MCF 10A (cell line): Measurements from ENCODE around the gene FABP1. TPM values are rescaled to one million over a fixed set of nuclear protein-coding genes. Genes with fewer than 3 reads are reported as not detected.

ENCODE experiments used
- BruUV-seq: library from RNA; stranded (reverse); fragments of 400-500 nt; replicated peaks from 2 replicates; lab custom pipeline; 2021; lab: Mats Ljungman, UMichigan
- CTCF ChIA-PET: fragments of 300-600 bp; sonication (Branson Sonifier 250); formaldehyde crosslinking; extraction: SDS; loops from one replicate; lab custom pipeline; 2021; ENCODE audit warnings: antibody characterized with exemption, inconsistent platforms; lab: Yijun Ruan, JAX
- POLR2A ChIA-PET: fragments of 300-600, 350-650 bp; sonication (Branson Sonifier 250); formaldehyde crosslinking; extraction: SDS; loops from one replicate; lab custom pipeline; 2020; ENCODE audit warnings: antibody characterized with exemption, inconsistent platforms; lab: Yijun Ruan, JAX
- DNase-seq: peaks from one replicate; pipeline ENCODE4 v3.0.0-alpha.2; 2018; ENCODE audit not compliant: unreplicated experiment
- H3K27ac Mint-ChIP-seq: one replicate; pipeline ENCODE4 v1.8.0; 2022; ENCODE audit warnings: mild to moderate bottlenecking, low read depth, mixed read lengths; ENCODE audit not compliant: unreplicated experiment
- H3K27me3 Mint-ChIP-seq: one replicate; pipeline ENCODE4 v1.8.0; 2022; ENCODE audit warnings: mixed read lengths; ENCODE audit not compliant: insufficient read depth, unreplicated experiment
- H3K36me3 Mint-ChIP-seq: one replicate; pipeline ENCODE4 v1.8.0; 2022; ENCODE audit warnings: mild to moderate bottlenecking, moderate library complexity, mixed read lengths; ENCODE audit not compliant: insufficient read depth, unreplicated experiment
- H3K4me1 Mint-ChIP-seq: one replicate; pipeline ENCODE4 v1.8.0; 2022; ENCODE audit warnings: mixed read lengths; ENCODE audit not compliant: insufficient read depth, unreplicated experiment
- H3K4me3 Mint-ChIP-seq: one replicate; pipeline ENCODE4 v1.8.0; 2022; ENCODE audit warnings: mild to moderate bottlenecking, moderate library complexity, mixed read lengths; ENCODE audit not compliant: unreplicated experiment
- H3K9me3 Mint-ChIP-seq: one replicate; pipeline ENCODE4 v1.8.0; 2022; ENCODE audit warnings: mixed read lengths; ENCODE audit not compliant: unreplicated experiment
- CTCF ChIP-seq: fragments of 200-600 bp; IDR thresholded peaks from one replicate; pipeline ENCODE4 v1.8.0; 2022; ENCODE audit warnings: antibody characterized with exemption, mild to moderate bottlenecking; ENCODE audit not compliant: unreplicated experiment
- intact Hi-C: fragments of 100-400 bp; cut with micrococcal nuclease; formaldehyde crosslinking; loops from 2 replicates; pipeline ENCODE4 v1.14.1; 2022
- total RNA-seq: library from RNA; stranded (reverse); gene quantifications from 2 replicates; pipeline ENCODE4 v1.2.3, GENCODE V29; 2022

FABP1 gene
- total RNA-seq, 1 experiment from 2014 or later, result not detected

GRCh38 chr2:88108796-88109195 lies 19.1 kb downstream of the FABP1 start:
- no peak for TF ChIP-seq CTCF
- intact Hi-C loops, result no loop called here
- DNase-seq, result no peak
- Mint-ChIP-seq H3K4me3 (no peak overlapping the region), H3K27ac (no peak overlapping the region), H3K36me3 (no peaks in the 10 kb centered on the region), H3K9me3 (no peaks in the 10 kb centered on the region), H3K4me1 (no peaks in the 10 kb centered on the region), H3K27me3 (peaks cover 9% of the 10 kb centered on the region)
- CTCF ChIA-PET, result interaction anchor here (0.9 to 2.1 kb wide), 2 partner anchors 49 to 52 kb away, joined by 3 to 5 read pairs; no protein-coding TSS in a partner anchor
- POLR2A ChIA-PET, result no interaction called here
- BruUV-seq, result no TSS peak

GRCh38 chr2:88100489-88100858 lies 27.4 kb downstream of the FABP1 start:
- CTCF ChIA-PET, result interaction anchor here (0.8 to 1.0 kb wide), 2 partner anchors 60 to 354 kb away, joined by 3 read pairs; no protein-coding TSS in a partner anchor
- POLR2A ChIA-PET, result interaction anchor here (0.6 to 1.3 kb wide), 5 partner anchors 11 to 46 kb away, joined by 3 to 4 read pairs (median 3); no protein-coding TSS in a partner anchor
- H3K4me1 Mint-ChIP-seq, result peaks cover 10% of the 10 kb centered on the region
- DNase-seq, result no peak
- H3K27me3 Mint-ChIP-seq, result peaks cover 23% of the 10 kb centered on the region
- intact Hi-C loops, result no loop called here
- H3K27ac Mint-ChIP-seq, result no peak overlapping the region
- H3K4me3 Mint-ChIP-seq, result no peak overlapping the region
- BruUV-seq, result no TSS peak
- TF ChIP-seq CTCF, result no peak
- no peaks in the 10 kb centered on the region for H3K36me3 Mint-ChIP-seq
- no peaks in the 10 kb centered on the region for H3K9me3 Mint-ChIP-seq

GRCh38 chr2:88099798-88100488 lies 27.9 kb downstream of the FABP1 start:
- H3K36me3 Mint-ChIP-seq, result no peaks in the 10 kb centered on the region
- peaks cover 23% of the 10 kb centered on the region for H3K27me3 Mint-ChIP-seq
- DNase-seq, result peak; percentile 50
- no peak for TF ChIP-seq CTCF
- no peaks in the 10 kb centered on the region for H3K9me3 Mint-ChIP-seq
- H3K27ac Mint-ChIP-seq, result no peak overlapping the region
- intact Hi-C loops, result no loop called here
- POLR2A ChIA-PET, result interaction anchor here (0.6 to 1.3 kb wide), 4 partner anchors 11 to 45 kb away, joined by 3 to 4 read pairs (median 3); no protein-coding TSS in a partner anchor
- BruUV-seq, result no TSS peak
- H3K4me1 Mint-ChIP-seq, result peaks cover 10% of the 10 kb centered on the region
- CTCF ChIA-PET, result interaction anchor here (0.8 to 1.0 kb wide), 2 partner anchors 61 to 354 kb away, joined by 3 read pairs; no protein-coding TSS in a partner anchor
- no peak overlapping the region for H3K4me3 Mint-ChIP-seq

GRCh38 chr2:88098558-88098900 lies 29.3 kb downstream of the FABP1 start:
- H3K4me1 Mint-ChIP-seq, result peaks cover 10% of the 10 kb centered on the region
- ChIA-PET POLR2A (interaction anchor here (0.9 kb wide), 1 partner anchor 11 kb away, joined by 3 read pairs; no protein-coding TSS in a partner anchor), CTCF (interaction anchor here (0.6 to 0.9 kb wide), 2 partner anchors 93 to 782 kb away, joined by 3 to 4 read pairs; no protein-coding TSS in a partner anchor)
- H3K36me3 Mint-ChIP-seq, result no peaks in the 10 kb centered on the region
- no peak for TF ChIP-seq CTCF
- H3K4me3 Mint-ChIP-seq, result no peak overlapping the region
- BruUV-seq, result no TSS peak
- intact Hi-C loops, result no loop called here
- peaks cover 13% of the 10 kb centered on the region for H3K27me3 Mint-ChIP-seq
- no peaks in the 10 kb centered on the region for H3K9me3 Mint-ChIP-seq
- no peak overlapping the region for H3K27ac Mint-ChIP-seq
- no peak for DNase-seq
